NCI-H1048 (cell line): ENCODE measurements around the gene ARHGAP9.
A peak's percentile ranks its signal among the peaks of the same experiment; 100 is the strongest.

ENCODE experiments used
- DNase-seq: peaks from one replicate; lab custom pipeline; 2025; lab: John Stamatoyannopoulos, UW

ARHGAP9 gene

DNA sequence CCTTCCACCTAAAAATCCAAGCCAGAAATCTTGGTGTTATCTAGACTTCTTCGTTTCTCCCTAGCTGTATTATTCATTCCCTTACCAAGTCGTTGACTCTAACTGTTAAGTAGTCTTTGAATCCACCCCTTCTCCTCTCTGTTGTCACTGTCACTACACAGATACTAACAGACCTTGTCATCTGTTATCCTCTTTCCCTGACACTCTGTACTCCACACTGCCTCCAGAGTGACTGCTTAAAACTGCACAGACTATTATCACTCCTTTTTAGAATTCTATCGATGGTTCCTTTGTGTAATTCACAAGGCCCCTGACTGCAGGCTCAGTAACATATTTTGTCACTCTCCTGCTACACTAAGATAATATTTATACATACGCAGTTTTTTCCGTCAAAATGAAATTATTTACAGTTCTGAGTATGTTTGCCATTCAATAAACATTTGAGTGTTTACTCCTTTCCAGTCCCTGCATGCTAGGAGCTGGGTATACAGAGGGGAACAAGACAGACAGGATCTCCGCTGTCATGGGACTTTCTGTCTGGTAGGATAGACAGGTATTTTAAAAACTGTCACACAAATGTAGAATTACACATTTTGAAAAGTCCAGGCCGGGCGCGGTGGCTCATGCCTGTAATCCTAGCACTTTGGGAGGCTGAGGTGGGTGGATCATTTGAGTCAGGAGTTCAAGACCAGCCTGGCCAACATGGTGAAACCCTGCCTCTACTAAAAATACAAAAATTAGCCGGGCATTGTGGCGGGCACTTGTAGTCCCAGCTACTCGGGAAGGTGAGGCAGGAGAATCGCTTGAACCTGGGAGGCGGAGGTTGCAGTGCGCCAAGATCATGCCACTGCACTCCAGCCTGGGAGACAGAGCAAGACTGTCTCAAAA lies 12.0 kb upstream of the ARHGAP9 start:
- DNase-seq: no peak

DNA sequence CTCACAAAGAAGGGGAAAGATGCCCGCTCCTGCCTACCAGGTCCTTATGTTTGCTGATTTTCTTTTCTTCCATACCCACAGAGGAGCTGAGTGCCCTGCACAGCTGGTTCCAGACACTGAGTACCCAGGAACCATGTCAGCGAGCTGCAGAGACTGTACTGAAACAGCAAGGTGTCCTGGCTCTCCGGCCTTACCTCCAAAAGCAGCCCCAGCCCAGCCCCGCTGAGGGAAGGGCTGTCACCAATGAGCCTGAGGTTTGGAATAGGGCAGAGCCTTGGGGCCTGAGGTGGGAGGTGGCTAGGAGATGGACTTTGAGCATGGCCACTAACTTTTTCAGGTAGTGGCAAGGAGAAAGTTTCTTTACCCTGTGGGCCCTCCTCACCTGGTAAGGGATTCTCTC lies 10.5 kb upstream of the ARHGAP9 start:
- DNase-seq: no peak

DNA sequence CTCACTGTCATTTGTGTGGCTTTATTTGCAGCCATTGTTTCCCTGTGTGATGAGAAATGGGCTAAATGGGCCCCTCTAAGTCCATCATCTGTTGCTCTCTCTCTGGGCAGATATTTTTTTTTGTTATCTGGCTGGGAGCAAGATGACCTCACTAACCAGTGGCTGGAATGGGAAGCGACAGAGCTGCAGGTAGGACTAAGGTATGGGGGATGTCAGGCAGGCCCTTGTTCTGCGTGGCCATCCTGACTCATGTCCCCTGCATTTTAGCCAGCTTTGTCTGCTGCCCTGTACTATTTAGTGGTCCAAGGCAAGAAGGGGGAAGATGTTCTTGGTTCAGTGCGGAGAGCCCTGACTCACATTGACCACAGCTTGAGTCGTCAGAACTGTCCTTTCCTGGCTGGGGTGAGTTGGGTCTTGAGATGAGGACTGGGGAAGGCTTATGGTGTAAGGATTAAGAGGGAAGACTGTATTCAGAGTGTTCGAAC lies 9.5 kb upstream of the ARHGAP9 start:
- DNase-seq: no peak

DNA sequence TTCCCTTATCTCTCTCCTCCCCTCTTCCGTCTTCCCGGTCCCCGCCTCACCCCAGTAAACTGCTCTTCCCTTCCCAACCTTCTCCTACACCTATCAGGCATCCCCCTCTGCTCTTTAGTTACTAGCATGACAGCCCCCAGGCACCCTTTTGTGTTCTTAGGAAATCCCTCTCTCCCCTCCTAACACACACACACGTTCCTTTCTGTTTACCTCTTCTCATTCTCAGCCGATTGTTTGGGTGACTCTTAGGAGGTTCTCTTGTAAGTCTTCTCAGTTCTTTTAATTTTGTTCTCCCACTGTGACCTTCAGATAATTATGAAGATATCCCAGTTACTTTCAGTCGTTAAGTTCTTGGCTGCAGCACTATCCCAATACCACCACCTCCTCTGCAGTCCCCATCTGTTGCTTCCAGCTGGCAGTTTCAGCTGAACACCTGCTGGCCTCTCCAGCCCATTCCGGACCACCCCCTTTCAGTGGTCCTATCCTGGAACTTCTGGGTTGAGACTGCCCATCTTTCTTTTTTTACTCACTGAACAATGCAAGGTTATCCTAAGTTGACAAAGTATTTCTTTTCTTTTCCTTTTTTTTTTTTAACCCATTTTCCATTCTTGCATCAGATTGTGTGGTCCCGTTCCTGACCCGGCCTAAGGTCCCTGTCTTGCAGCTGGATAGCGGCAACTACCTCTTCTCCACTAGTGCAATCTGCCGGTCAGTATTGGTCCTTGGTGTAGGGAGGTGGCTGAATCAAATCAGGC lies 8.9 kb upstream of the ARHGAP9 start:
- no peak for DNase-seq

DNA sequence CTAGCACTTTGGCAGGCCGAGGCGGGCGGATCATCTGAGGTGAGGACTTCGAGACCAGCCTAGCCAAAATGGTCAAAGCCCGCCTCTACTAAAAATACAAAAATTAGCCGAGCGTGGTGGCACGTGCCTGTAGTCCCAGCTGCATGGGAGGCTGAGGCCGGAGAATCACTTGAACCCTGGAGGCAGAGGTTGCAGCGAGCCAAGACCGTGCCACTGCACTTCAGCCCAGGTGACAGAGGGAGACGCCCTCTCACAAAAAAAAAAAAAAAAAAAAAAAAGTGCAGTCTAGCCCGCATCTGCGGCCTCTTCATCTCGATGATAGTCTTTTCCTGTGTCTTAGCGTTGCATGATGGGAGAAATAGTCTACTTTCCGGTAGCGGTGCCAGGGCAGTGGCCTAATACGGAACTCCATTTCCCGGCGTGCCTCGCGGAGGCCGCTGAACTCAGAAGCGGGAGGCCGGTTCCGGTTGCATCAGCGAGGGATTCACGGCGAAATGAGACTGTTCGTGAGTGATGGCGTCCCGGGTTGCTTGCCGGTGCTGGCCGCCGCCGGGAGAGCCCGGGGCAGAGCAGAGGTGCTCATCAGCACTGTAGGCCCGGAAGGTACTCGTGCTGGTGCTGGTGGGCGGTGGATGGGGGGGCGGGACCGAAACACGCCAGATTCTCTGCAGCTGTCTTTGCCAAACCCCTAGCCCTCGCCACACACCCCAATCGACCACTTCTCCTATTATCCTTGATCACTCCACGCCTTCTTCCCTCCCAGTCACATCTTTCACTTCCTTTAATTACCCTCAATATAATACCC lies 8.1 kb upstream of the ARHGAP9 start, which contains the start of gene MARS1:
MARS1 (plus strand) TSS at position 472 of the 805 bp plus-strand sequence; CDS start at position 495, 23 bp downstream.
- DNase-seq: peak; percentile 94

DNA sequence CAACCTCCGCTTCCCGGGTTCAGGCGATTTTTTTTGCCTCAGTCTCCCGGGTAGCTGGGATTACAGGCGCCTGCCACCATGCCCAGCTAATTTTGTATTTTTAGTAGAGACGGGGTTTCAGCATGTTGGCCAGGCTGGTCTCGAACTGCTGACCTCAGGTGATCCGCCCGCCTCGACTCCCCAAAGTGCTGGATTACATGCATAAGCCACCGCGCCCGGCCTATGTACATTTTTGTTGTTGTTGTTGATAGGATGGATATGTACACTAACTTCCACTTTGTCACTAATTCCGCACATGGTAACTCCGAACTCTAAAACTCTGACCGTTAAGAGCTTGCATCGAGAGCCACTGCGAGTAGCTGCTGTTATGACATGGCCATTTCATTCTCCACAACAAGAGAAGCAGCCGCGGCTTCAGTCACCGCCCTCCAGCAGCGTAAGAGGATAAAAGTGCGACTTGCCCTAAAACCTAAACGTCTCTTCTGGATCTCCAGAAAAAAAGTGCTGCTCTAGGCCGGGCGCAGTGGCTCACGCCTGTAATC lies 7.5 kb upstream of the ARHGAP9 start:
- no peak for DNase-seq

DNA sequence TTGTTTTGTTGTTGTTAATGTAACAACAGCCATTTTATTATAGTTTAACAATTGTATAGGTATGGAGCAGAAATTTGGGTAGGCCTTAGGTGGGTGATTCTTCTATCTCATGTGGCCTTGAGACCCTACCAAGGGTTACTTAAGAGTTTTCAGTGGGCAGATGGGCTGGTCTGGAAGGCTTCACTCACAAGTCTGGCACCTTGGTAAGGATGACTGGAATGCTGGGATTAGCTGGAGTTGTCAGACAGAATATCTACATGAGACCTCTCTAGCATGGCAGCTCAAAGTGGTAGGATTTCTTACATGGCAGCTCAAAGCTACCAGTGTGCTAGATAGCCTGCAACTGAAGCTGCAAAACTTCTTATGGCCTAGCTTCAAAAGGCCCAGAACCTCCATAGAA lies 6.0 kb upstream of the ARHGAP9 start:
- DNase-seq: no peak

DNA sequence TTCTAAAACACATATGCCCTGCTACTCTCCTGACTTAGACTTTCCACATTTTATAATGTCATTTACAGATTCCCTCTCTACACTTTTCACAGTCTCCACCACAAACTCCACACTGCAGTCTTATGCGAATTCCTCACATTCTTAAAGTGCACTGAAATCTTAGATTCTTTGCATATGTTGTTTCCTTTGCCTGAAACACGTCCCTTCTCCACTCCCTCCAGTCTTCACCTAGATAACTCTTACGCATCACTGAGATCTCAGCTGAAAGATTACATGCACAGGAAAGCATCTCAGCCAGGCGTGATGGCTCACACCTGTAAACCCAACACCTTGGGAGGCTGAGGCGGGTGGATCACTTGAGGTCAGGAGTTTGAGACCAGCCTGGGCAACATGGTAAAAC lies 3.8 kb upstream of the ARHGAP9 start:
- DNase-seq: no peak

DNA sequence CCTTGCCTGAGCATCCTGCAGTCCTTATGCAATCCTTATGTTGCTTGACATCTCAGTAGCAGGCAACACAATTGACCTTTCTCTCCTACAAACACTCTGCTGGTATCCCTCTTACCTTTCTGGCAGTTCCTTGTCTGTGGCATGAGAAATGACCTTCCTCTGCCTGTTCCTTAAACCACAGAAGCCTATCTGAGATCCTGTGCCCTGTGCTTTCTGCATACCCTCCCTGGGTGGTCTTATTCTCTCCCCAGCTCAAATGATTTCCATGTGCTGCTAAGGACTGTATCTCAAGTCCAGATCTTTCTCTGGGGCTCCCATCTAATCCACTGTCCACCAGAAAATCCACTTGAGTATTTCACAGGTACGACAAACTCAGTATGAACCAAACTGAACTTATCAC lies 2.0 kb upstream of the ARHGAP9 start:
- DNase-seq: no peak

DNA sequence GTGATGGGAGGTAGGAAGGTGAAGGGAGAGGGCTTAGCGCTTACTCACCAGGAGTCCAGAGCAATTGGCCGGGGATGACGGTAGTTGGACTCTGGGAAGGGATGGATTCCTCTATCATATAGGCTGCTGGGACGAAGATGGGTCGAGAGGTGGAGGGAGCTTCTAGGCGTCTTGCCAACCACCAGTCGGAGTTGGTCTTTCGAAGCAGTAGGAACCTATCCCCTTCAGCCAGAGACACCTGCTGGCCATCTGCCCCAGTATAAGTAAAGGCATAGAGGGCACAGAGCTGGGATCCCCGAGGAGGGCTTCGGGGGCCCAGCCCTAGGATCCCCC lies 657 bp downstream of the ARHGAP9 start:
- DNase-seq: no peak

DNA sequence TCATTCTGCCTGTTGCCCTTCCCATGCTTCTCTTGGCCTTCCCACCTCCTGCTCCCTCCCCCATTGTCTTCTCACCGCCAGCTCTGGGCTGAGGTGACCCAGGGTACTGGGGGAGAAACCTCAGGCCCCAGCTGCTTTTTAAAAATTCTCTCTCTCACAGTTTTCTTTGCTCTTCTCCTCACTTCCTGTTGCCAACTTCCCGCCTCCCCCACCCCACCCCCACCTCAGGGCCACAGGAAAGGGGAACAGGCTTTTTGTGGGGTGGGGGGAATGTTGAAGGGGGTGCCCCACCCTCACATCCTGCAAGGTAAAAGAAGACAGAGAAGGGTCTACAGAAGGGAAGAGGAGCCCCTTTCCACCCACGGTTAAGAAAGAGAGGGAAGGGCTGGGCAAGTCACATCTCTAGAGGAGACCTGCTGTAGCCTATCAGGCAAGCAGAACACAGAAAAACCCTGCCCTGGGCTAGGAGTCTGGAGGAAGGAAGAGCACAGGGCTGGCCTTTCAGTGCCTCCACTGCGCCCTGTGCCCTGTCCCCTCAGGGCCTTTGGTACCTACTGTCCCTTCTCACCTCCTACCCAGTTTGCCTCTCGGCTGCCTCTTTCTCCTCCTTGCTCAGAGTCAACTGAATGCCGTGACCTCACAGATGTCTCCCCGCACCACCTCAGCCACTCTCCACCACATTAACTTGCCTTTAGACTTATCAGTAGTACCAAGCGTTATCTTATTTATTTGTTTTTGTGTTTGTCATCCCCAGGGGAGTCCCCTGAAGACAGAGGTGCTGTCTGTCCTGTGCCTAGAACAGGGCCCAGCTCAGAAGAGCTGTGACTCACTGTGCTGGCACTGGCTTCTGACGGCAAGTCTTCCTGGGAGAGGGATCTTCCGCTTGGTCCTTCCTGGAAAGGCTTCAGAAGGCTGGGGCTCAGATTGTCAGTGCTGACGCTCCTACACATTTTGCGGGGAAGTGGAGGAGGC lies 1.7 kb downstream of the ARHGAP9 start:
- DNase-seq: no peak

DNA sequence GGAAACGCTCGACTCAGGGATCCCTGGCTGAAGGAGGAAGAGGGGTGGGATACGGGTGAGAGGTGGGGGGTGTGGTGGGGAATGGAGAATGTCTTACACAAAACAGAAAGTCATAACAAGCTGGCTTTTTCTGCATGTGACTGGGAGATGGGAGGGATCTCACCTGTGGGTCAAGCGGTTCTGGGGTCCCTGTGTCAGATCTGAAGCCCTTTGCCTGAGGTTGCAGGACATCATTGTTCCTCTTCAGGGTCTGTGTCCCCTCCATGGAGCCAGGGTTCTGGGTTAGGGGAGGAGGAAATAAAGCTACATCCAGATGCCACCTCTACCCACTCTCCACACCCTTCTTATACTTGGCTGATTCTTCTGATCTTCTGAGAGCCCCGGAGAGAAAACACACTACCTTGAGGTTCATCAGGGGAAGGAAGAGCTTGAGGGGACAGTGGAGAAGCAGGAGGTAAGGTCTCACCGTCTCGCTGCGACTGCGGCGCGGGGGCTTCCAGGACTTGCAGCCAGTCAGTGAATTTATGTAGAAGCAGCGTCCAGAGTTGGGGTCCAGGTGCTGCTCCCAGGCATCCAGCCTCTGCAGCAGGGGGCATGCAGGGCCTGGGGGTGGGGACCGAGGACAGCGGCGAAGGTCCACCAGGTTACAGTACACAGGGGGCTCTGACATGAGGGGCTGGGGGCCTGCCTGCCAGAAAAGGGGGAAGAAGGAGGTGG lies 2.5 kb downstream of the ARHGAP9 start:
- DNase-seq: no peak

DNA sequence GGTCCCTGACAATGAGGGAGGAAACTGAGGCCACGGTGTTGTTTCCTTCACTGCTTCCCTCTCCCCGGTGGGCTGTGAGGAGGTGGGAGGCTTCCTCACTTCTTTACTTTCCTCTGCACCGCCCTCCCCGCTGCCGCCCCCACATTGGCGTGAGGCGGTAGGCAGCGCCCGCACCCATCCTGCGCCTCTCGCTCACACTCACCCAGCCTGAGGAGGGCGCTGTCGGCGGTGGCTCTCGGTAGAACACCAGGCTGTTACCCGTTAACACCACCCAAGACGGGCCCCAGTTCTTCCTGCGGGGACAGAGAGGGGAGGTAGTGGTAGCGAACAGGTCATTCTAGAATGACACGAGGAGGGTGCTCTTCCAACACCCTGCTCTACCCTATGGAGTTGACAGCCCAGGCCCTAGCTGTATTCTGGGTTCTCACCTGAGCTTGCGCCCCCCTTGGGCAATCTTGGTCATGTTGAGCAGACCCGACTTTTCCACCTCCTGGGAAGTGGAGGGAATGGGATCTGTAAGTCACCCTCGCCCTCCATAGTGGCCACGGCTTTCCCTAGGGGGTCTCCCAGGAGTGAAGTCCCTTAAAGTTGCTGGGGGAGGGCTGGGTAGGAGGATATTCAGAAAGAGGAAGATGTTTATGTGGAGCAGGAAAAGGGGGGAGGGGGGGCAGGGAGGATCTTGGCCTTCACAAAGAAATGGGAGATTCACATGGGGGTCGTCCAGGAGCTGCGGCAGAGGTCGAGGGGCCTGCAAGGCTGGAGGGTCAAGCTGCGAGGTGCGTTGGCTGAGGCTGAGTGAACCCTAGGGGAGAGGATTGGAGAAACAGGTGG lies 3.3 kb downstream of the ARHGAP9 start:
- DNase-seq: no peak

DNA sequence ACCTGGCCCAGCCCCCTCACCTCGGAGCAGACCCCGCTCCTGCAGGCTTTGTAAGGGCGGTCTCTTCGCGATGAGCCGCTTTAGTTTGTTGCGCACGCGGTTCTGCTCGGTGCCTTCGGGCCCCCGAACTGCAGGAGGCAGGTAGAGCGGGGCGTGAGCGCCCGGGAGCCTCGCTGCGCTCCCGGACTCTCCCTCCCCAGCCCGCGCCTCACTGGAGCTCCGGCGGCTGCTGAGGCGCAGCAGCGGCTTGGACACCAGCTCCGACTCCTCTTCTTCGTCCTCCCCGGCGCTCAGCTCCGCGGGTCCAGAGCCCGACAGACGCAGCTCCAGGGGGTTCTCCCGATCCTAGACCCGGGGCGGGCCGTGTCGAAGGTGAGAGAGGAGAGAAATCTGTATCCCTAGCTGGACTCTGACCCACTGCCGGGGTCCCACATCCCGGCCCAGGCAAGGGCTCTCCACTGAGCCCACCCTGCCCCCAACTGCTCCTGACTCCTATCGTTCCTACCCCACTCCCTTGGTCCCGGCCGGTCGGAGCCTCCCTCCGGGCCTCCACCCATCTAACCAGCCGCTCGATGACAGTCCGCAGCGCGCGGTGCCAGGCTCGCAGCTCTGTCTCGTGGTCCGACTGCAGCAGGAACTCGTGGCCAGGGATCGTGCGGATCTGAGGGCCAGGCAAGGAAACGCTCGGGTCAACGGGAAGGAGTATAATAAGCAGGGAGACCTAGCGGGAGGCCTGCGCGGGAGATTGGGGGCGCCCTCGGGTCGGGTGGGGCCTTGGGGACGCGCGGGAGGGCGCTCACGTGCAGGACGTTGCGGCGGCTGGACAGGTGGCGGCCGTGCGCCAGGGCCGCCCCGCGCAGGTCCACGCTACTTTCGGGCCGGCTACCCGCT lies 4.2 kb downstream of the ARHGAP9 start:
- DNase-seq: no peak

DNA sequence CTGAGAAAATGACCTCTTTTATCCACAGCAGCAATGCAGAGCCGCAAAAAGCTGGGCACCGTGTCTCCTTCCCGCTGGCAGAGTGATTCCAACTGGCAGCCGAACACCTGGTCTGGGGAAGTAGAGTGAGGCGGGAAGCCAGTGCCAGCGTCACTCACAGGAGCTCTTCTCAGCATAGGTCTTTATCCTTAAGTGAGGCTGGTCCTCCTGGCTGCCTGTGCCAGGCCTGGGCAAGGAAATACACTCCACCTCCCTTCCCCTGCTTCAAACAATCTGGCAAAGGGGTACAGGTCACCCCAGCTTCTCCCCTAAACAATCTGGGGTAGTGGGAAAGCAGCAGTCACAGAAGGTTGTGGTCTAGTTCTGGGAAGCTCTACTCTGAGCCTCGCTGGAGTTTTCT lies 4.8 kb downstream of the ARHGAP9 start:
- DNase-seq: no peak

DNA sequence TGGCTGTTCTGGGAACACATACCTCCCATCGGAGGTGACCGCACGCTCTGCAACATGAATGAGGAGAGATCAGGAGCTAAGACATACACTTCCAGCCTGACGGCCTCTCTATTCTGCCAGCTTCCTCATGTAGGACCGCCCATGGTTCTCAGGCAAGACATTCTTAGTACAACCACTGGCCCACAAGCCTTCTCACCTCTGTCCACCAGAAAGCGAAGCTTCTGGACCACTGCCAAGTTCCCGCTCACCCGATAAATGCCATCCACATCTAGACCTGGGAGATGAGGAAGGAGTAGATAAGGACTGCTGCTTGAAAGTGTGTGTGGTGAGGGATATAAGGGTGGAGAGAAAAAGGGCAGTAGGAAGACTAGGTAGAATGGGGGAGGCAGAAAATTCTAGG lies 5.2 kb downstream of the ARHGAP9 start:
- DNase-seq: no peak

DNA sequence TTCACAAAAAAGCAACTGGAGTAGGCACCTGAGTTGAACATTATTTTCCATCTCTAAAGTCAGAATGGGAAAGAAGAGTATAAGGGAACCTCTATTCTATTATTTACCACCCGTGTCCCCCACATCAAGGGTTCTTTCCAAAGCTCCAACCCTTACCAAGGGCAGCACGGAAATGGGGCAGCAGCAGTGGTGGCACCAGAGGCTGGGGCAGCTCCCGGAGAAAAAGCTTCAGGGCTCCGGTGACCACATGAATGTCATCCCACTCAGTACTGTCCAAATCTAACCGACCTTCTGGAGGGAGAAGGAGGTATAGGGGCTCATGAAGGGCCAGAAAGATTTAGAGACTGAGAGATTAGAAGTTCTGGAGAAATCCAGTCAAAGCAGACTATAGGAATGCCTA lies 5.8 kb downstream of the ARHGAP9 start:
- DNase-seq: no peak

DNA sequence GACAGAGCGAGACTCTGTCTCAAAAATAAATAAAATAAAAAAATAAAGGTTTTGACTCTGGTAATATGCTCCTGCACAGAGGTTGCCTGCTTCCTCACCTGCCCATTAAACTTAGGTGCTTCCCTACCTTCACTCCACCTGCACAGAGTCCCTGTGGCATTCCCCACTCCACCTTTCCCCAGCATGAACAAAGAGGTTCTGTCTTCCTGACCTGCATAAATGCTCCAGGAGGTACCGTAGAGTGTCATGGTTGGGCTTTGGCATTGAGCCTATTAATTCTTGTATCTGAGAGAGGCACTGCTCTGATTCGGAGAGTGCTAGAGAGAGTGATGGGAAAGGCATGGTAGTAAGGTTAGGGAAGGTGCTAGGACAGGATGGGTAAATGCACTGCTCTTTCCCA lies 6.3 kb downstream of the ARHGAP9 start:
- DNase-seq: no peak
